Activated gamma-delta T cell treated with anti-CD3 and anti-CD28 coated beads, Interleukin-2, amount 50 U/mL, for 16 hours (primary cell): ENCODE data around the gene TCP11L2.
"Not testable (repeated sequence)": the region's sequence is repeated elsewhere in the genome, so short reads cannot be mapped to it uniquely, and the experiment has no call there.

Experiments used
- DNase-seq: peaks from one replicate; pipeline ENCODE4 v3.0.0-alpha.2; 2020; ENCODE audit warnings: low read depth

Gene TCP11L2

DNA sequence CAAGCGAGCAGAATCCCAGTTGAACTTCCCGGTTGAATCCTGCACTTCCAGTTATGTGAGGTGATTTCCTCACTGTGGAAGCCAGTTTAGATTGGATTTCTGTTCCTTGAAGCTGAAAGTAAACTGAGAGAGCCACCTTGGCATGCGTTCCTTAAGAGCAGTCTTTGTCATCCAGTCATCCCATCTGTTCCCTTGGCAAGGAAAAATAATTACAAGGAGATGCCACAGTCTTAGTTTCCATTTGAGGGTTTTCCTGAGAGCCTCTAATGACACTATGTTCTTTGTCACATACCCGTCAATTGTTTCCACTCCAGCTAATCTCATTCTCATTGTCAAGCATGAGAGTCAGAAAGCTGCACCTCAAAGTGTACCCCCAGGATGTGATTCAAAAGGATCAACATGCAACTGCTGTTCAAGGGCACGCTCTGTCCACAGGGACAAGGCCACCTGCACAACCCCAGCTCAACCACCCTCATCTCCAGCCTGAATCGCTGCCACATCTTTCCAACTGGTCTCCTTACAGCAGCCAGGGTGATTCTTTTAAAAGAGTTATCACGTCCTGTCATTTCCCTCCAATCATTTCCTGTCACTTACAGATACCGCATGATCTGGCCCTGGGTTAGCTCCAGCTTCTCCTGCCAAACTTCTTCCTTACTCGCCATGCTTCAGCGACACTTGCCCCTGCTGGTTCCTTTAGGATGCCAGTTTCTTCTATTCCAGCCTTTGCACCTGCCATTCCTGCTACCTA, 18.0 kb upstream of the TCP11L2 start:
- DNase-seq: no peak

DNA sequence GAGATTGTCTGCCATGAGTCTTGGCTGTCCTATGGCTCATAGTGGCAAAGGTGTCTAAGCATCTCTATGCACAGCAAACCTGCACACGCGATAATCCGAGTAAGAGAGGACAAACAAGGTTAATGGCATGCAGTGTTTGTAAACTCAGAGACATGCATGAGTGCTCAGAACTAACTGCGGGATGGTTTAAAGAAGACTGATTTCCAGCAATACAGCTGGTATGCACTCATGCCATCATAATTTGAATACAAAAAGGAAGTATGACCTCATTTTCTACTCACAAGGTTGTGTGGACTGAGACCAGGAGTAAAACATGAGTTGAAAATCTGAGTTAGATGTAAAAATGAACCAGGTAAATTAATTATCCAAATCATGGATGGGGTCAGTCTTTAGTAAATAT, 16.6 kb upstream of the TCP11L2 start:
- DNase-seq: no peak

DNA sequence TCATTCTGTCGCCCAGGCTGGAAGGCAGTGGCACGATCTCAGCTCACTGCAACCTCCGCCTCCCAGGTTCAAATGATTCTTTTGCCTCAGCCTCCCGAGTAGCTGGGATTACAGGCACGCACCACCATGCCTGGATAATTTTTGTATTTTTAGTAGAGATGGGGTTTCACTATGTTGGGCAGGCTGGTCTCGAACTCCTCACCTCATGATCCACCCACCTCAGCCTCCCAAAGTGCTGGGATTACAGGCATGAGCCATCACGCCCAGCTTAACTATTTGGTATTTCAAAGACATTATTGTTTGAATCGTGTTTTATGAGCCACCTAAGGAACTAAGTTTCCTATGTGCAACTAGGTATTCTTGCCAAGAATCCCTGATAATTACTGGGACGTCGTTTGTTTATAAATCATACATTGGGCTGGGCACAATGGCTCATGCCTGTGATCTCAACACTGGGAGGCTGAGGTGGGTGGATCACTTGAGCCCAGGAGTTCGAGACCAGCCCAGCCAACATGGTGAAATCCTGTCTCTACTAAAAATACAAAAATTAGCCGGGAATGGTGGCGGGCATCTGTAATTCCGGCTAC, 15.9 kb upstream of the TCP11L2 start:
- DNase-seq: not testable (repeated sequence)

DNA sequence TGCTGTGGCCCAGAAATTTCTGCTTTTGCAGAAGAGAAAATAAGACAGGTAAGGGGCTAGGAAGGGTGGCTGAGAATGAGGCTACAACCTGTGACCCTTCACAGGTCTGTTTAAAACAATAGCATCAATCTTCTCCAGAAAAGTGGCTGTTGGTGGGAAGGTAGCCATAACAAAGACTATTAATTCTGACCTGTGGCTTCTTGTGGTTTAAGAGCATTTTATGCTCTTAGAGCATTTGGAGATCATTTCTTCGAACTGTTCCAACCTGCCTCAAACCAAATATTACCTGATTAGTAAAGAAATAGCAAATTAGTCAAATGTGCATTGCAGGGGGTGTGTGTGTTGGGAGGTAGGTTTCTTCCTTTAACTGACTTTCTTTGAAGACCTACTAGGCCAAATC, 15.2 kb upstream of the TCP11L2 start:
- DNase-seq: no peak

DNA sequence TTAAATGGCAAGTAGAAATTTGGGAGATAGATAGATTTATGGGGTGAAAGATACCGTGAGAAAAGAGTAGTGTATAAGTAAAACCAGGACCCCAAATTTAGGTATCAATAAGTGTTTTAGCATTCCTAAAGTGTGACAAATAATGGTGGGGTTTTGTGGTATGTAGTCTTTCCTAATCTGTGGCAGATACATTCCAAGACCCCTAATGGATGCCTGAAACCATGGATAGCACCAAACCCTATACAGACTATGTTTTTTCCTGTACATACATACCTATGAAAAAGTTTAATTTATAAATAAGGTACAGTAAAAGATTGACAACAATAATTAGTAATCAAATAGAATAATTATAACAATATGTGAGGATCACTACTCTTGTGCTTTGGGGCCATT, 14.4 kb upstream of the TCP11L2 start:
- DNase-seq: no peak

DNA sequence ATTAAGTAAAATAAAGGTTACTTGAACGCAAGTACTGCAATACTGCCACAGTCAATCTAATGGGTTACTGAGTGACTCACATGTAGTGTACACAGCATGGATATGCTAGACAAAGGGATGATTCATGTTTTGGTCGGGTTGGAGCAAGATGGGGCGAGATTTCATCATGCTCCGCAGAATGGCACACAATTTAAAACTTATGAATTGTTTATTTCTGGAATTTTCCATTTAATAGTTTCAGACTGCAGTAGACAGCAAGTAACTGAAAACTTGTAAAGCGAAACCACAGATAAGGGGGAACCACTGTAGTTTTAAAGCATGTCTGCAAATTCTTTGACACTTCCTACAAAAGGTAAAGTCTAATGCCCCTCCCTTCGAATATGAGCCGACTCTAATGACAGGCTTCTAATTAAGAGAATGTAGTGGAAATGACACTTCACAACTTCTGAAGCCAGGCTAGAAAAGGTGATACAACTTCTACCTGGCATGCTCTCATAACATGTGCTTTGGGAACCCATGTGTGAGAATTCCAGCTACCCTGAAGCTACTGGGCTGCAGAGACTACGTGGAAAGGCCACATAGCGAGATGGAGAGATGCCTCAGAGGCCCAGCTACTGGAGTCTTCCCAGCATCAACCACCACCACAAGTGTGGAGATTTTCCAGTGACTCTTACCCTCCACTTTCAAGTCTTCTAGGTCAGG, 13.9 kb upstream of the TCP11L2 start:
- no peak for DNase-seq

DNA sequence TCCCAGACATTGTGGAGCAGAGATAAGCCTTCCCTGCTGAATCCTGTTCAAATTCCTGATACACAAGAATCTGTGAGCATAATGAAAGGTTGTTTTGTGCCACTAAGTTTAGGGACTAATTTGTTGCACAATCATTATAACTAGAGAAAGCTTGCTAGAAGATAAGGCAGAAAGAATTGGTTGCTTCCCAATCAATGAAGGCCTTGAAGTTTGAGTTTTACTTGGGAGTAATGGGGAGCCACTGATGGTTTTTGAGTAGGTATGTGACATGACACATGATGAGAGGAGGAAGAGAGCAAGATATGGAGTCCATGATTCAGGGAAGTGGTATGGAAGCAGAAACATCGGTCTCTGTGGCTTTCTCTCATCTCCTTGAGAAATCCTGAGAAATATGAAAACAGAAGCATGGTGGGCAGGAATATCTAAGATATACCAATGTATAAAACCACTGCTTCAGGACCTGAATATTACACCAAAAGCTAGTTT, 13.3 kb upstream of the TCP11L2 start:
- no peak for DNase-seq

DNA sequence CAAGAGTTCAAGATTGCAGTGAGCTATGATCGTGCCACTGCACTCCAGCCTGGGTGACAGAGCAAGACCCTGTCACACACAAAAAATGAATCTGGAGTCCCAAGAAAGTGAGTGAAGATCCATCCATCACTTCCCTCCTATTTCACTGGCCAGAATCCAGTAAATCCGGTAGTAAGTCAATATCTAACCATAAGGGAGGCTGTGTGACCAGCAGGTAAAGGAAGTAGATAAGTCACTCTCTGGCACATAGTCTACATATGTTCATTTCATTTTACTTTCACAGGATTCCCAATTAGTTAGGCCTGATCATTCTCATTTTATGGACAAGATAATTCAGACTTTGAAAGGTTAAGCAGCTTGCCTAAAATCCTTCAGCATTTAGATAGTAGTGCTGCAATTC, 11.9 kb upstream of the TCP11L2 start:
- no peak for DNase-seq

DNA sequence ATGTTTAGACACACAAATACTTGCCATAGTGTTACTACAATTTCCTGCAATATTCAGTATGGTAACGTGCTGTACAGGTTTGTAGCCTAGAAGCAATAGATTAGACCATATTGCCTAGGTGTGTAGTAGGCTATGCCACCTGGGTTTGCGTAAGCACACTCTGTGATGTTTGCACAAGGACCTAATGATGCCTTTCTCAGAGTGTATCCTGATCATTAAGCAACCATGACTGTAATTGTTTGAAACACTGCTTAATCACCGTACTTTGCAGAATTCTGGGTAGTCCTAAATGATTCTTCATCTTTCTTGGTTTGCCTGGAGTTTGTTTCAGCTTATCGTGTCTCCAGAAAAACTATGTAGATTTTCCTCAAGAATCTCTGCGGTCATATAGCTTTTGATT, 11.2 kb upstream of the TCP11L2 start:
- no peak for DNase-seq

DNA sequence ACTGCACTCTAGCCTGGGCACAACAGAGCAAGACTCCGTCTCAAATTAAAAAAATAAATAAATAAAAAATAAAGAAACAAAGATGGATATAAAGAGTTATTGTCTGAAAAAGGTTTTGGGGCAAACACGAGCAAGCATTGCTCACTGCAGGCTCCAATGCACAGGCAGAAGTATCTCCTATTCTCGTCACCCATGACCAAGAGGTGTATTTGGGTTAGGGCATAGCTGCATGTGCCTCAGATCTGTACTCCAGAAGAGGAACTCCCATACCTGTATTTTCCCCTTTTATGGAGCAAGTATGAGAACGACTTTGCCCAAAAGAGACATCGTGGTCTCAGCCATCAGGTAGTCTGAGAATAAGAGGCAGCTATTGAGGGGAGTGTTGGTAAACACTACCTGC, 10.2 kb upstream of the TCP11L2 start:
- DNase-seq: no peak

DNA sequence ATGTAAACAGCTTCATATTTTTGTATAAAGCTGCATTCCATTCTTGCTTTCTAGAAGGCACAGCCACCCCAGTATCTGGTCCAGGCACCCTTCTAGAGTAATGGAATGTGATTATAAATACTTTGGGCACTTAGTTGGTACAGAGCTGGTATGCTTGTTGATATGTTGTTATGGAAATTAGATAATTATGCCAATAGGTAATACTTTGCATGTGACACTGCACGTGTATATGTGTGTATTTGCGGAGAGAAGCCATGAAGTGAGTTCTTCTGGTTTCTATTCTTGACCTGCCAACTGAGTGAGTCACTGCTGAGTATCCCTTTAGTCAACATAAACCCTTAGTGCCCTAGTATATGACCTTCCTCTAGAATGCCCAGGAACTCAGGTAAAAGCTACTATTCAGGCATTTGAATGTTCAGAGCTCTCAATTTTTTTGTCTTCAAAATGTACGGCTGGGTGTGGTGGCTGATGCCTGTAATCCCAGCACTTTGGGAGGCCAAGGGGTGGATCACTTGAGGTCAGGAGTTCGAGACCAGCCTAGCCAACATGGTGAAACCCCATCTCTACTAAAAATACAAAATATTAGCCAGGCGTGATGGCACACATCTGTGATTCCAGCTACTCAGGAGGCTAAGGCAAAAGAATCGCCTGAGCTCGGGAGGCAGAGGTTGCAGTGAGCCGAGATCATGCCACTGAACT, 6.2 kb upstream of the TCP11L2 start:
- no peak for DNase-seq

DNA sequence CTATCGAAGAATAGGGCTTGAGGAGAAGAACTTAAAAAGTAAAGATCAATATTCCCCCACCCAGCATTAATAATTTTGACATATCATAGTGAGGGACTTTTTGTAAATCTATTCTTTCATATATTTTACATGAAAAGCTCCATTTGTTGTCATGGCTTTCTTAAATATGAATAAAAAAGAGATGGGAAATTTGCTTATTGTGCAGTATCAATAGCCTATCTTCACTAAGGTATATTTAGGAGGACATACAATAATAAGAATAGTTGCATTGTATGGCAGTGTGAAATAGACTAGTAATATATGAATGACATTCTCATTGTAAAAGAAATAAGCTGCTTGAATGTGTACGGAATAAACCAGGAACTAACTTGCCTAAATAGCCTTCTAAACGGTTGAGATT, 5.5 kb upstream of the TCP11L2 start:
- no peak for DNase-seq

DNA sequence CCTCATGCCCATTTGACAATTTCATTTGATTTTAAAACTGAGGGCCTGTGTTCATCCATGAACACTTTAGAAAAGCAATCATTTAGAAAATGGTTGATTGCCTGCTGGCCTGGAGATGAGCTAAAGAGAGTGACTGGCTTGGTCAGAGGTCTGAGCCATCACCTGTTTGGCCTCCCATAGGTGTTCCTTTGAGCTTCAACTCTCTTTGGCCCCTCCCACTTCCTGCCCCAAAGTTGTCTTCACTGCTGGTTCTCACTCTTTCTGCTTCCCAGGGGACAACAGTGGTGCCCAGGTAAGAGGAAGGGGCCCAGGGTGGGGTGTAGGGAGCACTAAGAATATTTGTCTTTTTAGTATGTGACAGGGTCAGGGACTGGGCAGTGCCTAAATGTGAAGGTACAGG, 4.9 kb upstream of the TCP11L2 start:
- DNase-seq: no peak

DNA sequence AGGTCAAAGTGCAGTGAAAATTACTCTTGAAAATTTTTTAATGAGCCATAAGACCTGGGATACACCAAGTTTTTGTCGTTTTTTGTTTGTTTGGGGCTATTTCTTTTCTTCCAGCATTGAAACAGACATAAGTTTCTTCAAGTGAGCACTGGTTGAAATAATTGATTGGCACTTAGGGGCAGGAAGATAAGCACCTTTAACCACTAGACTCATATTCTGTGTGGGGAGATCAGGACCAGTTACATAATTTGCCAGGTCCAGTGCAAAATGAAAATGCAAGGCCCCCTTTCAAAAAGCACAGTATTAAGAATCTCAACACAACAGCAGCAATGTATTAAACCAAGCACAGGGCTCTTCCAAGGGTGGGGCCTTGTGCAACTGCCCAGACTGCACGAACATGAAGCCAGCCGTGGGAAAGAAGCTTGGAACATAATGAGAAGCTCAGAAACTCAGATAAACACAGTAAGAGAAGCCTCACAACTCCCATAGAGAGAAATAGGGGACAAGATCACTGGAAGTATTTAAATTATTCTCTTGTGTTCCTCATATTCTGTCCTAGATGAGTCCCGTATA, 3.2 kb upstream of the TCP11L2 start:
- DNase-seq: no peak

DNA sequence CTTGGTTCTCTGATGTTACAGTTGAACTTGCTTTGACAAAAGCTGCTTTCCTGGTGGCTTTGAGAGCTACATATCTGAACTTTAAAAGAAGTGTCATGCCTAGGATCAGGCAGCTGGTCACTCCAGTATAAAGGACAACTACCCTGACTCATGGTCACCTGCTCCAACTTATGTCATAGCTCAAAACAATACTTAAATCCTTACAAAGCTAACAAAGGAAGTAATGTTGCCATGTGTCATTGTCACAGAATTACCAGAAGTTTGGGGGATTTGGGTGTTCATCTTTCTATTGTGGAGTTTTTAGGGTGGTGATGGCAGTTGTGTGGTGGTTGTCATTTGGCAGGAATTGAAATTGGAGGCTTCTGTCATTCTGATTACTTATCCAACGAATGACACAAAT, 1.8 kb upstream of the TCP11L2 start:
- DNase-seq: no peak

DNA sequence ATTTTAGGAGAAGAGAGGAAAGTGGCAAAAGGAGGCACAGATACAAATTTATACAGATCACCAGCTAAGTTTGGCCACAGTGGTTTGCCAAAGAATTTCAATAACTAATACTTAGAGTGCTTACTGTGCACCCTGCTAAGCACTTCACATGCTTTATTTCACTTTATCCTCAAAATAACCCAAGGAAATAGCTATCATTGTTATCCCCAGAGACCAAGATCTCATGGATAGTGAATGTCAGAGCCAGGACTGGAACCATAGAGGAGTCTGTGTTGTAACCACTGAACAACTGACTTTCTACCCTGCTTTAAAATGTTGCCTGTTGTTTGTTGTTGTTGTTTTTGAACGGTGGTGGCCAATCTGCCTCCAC, 1.3 kb upstream of the TCP11L2 start:
- DNase-seq: no peak

DNA sequence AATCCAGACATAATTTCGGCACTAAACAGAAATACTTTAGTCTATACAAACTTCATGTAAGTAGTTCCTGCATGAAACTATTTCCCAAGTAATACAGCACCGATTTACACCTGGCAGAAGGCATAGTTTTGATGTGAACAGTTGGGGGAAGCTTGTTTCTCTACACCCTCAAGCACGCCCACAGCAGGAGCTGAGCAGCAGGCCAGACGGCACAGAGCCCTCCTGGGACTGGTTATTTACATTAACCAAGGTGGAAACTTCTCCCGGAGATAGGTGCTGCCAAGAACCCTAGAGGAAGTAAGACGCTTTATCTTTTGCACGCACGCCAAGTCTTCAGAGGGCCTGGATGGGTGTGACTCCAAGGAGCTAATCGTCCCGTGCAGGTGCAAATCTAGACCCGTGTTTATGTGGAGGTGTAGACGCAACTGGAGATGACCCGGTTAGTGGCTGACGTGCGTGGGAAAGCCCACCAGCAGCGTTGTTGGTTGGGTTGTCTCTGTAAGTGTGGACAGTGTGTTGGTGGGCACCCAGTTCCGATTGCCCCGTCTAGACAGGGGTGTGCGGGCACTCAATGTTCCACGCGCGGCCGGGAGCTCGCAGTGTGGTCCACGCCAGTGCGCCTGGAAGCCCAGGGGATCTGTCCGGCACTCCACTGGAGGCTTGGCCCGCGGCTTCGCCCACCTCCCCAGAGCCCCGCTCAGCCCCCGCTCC, 767 bp upstream of the TCP11L2 start:
- peak; percentile 51 for DNase-seq

DNA sequence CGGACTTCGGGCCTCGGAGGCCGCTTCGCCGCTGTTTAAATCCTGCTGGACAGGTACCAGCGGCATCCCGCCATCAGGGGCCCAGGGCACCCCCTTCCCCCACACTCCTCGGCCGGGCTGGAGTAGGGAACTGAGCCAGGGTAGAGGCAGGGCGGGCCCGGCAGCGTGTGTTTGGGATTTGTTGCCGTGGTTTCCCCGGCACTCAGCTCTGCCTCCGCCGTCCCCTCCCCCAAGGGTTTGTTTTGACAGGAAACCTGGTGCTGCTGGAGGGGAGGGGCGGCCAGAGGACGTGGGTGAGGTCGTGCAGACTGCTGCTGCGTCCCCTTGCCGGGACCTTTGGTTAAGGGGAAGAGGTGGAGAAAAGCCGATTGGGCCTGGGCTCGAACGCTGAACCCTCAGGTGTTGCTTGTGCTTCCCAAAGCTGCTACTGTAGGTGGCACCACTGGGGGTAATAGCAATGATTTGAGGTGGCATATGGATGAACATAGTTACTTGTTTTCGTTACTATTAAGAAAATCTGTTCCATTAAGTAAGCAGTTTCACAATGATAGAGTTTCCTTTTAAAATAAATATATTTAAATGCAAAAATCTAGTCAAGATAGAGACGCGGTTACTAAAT, 778 bp downstream of the TCP11L2 start:
- peak; percentile 68 for DNase-seq

DNA sequence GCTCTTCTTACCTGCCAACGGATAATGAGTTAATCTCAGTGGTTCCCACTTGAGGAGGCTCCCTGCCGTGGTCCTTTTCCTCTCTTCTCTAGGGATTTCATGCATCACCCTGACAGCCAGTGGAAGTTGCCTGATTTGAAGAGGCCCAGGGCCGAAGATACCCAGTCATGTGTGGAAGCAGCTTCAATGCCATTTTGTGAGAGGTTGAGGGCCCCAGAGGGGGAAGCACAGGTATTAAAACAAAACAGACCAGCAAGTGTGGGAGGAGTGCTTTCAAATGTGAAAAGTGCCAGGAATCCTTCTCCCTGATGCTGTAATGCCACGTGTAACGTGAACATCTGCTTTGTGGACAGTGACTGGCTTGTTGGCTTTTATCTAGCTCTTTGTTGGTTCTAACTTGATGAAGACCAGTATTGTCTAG, 1.5 kb downstream of the TCP11L2 start:
- no peak for DNase-seq

DNA sequence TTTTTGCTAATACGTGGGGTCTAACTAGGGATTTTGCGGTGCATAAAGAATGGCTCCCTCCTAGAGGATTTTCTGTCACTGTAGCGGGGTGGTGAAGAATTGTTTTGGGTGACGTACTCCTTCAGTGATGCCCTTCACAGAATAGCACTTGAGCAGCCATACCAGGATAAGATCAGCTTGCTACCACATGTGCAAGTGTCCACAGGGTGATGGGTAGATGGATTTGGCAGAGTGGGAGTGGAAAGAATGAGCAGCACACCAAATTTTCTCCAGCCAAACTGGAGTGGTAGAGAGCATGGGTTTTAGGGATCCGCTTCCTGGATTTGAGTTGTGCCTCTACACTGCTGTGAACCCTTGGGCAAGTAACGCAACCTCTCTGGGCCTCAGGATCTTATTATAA, 2.3 kb downstream of the TCP11L2 start:
- no peak for DNase-seq

DNA sequence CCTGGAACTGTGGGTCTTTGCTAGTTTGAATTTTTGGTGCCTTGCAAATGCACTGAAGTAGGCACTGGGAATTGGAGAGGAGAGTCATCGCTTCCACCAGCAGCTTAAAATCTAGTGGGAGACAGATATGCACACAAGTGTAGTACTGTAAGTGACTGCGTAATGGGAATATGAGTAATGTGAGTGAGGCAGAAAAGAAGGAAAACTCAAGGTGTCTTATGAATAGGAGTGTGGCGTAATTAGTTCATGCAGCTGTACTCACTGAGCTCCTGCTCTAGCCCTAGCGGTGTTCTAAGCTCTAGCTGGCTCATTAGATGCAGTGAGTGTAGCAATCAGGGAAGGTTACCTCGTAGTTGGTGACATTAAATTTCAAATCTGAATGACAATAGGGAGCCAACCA, 2.8 kb downstream of the TCP11L2 start:
- DNase-seq: no peak
